GM19395 (cell line): ENCODE results near the gene KRCC1.
"Not testable (repeated sequence)": the region's sequence is repeated elsewhere in the genome, so short reads cannot be mapped to it uniquely, and the experiment has no call there.

ENCODE experiments used
- ATAC-seq: cut with Tn5 transposase; IDR thresholded peaks from one replicate; pipeline ENCODE4 v1.9.1; 2021; ENCODE audit warnings: mild to moderate bottlenecking, moderate library complexity; ENCODE audit not compliant: unreplicated experiment

Gene KRCC1

DNA sequence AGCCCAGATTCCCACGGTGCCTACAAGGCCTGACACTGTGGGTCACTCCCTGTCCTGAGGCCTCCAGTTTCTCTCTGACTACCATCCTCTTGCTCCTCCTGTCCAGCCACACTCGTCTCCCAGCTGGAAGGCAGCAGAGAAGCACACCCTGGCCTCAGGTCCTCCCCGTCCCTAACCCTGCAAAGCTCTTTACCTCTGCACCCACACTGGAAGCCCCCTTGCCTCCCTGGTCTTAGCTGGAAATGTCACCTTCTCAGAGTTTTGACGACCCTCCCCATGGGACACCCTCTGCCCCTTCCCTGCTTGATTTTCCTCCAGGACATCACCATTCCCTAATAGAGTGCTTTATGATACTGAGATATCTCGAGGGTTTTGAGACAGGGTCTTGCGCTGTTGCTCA lies 49.8 kb downstream of the KRCC1 start:
- no peak for ATAC-seq

DNA sequence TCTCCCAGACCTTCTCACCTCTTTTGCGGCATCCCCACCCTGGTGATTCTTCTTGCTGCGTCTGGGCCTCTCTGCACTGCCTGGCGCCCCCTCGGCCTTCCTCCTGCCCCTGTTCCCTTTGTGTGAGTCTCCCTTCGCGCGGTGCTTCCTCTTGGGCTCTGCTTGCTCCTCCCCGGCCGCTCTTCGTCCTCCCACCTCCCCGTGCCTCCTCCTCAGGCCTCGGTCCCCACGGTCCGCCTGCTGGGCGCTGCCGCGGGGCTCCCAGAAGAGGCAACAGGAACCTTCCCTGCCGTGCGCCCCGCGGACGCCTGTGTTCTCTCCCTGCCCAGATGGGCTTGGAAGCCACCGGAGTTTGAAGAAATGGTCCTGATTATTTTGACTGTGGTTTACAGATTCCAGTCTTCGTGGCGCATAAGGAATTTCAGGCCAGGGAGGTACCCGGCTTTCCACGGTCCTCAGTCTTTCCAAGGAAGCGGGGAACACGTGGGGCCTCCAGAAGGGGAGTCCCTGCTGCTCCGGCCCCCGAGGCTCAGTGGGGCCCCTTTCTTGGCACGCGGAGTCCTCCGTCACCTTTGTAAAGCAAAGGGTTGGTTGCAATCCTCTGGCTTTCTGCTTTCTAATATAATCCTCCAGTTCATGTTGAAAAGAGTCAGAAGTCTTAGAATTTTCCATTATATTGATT lies 52.4 kb downstream of the KRCC1 start:
- ATAC-seq = no peak

DNA sequence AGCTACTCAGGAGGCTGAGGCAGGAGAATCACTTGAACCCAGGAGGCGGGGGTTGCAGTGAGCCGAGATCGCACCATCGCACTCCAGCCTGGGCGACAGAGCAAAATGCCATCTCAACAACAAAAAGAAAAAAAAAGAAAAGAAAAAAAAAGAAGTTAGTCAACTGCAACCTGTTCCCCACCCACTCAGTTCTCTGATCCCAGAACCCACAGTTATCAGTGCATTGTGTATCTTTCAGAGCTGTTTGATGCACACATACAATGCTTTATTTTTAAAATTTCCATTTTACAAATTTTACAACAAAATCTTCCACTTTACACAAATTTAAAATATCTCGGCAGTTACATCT lies 53.2 kb downstream of the KRCC1 start:
- ATAC-seq = no peak

DNA sequence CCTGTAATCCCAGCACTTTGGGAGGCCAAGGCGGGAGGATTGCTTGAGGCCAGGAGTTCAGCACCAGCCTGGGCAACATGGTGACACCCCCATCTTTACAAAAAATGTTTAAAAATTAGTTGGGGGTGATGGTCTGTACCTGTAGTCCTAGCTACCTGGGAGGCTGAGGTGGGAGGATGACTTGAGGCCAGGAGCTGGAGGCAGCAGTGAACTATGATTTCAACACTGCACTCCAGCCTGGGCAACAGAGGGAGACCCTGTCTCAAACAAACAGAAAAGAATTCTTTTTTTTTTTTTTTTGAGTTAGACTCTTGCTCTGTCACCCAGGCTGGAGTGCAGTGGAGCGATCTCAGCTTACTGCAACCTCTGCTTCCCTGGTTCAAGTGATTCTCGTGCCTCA lies 55.1 kb downstream of the KRCC1 start:
- not testable (repeated sequence) for ATAC-seq

DNA sequence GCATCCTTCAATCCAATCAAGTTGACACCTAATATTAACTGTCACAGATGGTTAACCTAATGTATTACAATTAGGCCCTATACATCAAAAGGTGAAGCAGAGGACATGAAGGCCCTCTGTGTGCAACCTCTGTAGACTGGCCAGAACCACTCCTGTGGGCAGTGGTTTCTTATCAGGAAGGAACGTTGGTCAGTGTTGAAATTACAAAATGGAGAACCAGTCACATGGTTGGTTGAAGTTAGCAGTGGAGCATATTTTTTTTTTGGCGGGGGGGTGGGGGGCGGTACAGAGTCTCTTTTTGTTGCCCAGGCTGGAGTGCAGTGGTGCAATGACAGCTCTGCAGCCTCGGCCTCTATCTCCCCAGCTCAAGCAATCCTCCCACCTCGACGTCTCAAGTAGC lies 59.0 kb downstream of the KRCC1 start:
- no peak for ATAC-seq

DNA sequence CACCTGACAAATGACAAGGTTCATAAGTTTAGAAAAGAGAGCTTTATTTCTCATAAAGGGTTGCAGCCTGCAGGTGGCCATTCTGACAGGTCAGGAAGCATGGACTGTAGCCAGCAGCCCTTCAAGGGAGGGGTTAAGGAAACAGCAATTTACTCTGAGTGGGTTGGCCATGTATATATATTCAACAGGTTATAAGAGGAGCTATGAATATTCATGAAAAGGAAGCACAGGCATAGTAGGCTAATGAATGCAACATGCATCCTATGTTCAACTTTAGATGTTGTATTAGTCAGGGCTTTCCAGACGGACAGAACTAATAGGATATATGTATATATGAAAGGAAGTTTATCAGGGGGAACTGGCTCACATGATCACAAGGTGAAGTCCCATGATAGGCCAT lies 59.8 kb downstream of the KRCC1 start:
- no peak for ATAC-seq

DNA sequence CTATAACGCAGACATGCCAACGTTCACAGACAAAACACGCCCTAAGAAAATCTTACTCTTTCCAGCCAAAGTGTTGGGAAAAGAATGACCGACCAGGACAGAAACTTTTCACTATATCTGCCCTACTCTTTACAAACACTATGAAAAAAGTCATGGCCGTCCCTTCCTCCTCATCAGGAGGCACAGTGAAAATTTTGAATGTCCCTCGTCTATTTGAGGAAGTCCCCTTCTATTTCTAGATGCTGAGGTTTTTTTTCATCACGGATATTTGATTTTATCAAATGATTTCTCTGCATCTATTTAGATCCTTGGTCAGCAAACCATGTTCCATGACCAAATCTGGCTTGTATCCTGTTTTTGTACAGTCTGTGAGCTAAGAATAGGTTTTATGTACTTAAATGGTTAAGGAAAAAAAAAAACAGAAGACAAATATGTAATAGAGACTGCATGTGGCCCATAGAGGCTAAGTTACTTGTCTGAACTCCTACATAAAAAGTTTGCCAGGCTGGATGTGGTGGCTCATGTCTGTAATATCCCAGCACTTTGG lies 61.2 kb downstream of the KRCC1 start:
- not testable (repeated sequence) for ATAC-seq

DNA sequence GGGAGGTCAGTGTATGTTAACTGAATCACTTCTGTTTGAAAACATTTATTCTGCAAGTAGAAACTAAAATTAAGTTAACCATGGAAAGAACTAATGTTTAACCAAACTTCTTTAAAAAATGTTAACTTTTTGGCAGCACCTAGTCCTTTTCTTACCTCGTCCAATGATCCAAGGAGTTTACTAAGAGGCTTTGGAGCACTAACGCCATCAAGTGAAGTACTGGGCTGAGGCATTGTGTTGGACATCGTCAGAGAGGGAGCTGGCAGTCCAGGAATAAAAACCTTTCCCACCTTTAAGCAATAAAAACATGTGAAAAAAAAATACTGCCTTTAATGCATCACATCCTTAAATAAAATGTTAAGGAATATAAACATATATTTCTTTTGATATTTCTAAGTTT lies 63.0 kb downstream of the KRCC1 start:
- not testable (repeated sequence) for ATAC-seq

DNA sequence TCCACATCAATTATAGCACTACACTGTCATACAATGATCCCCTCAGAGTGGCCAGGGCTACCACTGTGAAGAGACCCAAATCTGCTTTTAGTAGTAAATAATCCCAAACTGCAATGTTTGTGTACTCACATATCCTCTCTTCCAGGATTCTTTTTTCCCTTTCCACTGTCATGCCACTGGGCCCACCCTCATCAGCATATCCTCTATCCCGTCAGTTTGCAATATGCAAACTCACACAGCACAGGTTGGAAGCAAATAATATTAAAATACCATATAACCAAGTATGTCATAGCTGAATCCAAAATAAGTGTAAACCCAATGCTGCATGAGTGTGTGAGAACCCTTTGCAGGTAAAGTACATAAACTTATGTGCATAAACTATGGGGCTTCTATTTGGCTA lies 68.1 kb downstream of the KRCC1 start:
- not testable (repeated sequence) for ATAC-seq

DNA sequence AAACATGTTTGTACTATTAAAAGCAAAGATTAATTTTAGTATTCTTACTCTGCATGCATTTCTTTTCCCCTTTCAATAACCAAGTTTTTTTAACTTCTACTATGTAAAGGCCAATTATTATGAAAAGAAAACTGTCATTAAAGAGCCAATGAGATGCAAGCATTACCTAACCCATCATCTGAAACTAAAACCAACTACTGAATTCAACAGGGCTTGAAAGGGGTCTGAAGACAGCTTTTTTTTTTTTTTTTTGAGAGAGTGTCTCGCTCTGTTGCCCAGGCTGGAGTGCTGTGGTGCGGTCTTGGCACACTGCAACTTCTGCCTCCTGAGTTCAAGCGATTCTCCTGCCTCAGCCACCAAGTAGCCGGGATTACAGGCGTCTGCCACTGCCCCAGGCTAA lies 69.7 kb downstream of the KRCC1 start:
- not testable (repeated sequence) for ATAC-seq

DNA sequence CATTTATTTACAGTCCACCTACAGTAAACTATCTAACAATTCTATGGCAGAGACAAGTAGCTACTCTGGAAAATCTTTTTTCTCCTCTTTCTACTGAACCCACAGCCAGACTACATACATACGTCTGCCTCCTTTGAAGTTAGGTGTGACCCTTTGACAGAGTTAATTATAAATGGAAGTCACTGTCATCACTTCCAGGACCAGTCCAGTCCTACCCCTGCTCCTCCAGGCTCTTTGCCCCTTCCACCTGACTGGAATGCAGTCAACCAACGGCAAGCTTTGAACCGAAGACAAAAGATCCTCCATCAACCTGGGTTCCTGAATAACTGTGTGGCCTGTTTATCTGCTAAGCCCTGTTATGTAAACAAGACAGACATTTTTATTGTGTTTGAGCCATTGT lies 74.4 kb downstream of the KRCC1 start:
- not testable (repeated sequence) for ATAC-seq
